ENCODE measurements around the gene KNCN.
A peak's percentile ranks its signal among the peaks of the same experiment; 100 is the strongest.

Gene KNCN

GRCh38 chr1:46528297-46528955 lies 23.0 kb downstream of the KNCN start:
- Histone ChIP-seq H3K27me3 (ENCODE audit: insufficient read depth, low read depth, severe bottlenecking) (no peaks in the 10 kb centered on the region), H3K27ac (peak overlapping the region; percentile 73), H3K36me3 (no peaks in the 10 kb centered on the region), H3K9me3 (ENCODE audit: severe bottlenecking) (no peaks in the 10 kb centered on the region), H3K4me3 (ENCODE audit: low read depth, low read length) (peak overlapping the region; percentile 1; the same call in 1 of the 2 replicates)
- peak; percentile 63 for TF ChIP-seq CTCF (IDR thresholded peaks at IDR 0.05; ENCODE audit: low read depth, low read length)
- peak; percentile 72 for DNase-seq

GRCh38 chr1:46527474-46528296 lies 23.8 kb downstream of the KNCN start:
- Histone ChIP-seq H3K9me3 (ENCODE audit: severe bottlenecking) (no peaks in the 10 kb centered on the region), H3K36me3 (no peaks in the 10 kb centered on the region), H3K4me3 (ENCODE audit: low read depth, low read length) (no peak overlapping the region), H3K27ac (peak overlapping the region; percentile 73), H3K27me3 (ENCODE audit: insufficient read depth, low read depth, severe bottlenecking) (no peaks in the 10 kb centered on the region)
- peak; percentile 89 for DNase-seq
- peak; percentile 97 for TF ChIP-seq CTCF (IDR thresholded peaks at IDR 0.05; ENCODE audit: low read depth, low read length)

GRCh38 chr1:46526691-46527291 lies 24.7 kb downstream of the KNCN start:
- peak; percentile 86 for DNase-seq
- Histone ChIP-seq H3K27me3 (ENCODE audit: insufficient read depth, low read depth, severe bottlenecking) (no peaks in the 10 kb centered on the region), H3K36me3 (no peaks in the 10 kb centered on the region), H3K27ac (peak overlapping the region; percentile 53), H3K4me3 (ENCODE audit: low read depth, low read length) (peak overlapping the region; percentile 3), H3K9me3 (ENCODE audit: severe bottlenecking) (no peaks in the 10 kb centered on the region)
- no peak for TF ChIP-seq CTCF (IDR thresholded peaks at IDR 0.05; ENCODE audit: low read depth, low read length)

GRCh38 chr1:46526013-46526690 lies 25.3 kb downstream of the KNCN start:
- no peaks in the 10 kb centered on the region for H3K27me3 ChIP-seq (ENCODE audit: insufficient read depth, low read depth, severe bottlenecking)
- no peaks in the 10 kb centered on the region for H3K9me3 ChIP-seq (ENCODE audit: severe bottlenecking)
- no peak for DNase-seq
- H3K36me3 ChIP-seq = no peaks in the 10 kb centered on the region
- peak overlapping the region; percentile 53 for H3K27ac ChIP-seq
- peak overlapping the region; percentile 3; the same call in 1 of the 2 replicates for H3K4me3 ChIP-seq (ENCODE audit: low read depth, low read length)
- no peak for TF ChIP-seq CTCF (IDR thresholded peaks at IDR 0.05; ENCODE audit: low read depth, low read length)

- H3K27me3 ChIP-seq (ENCODE audit: insufficient read depth, low read depth, severe bottlenecking) = no peaks in the 10 kb centered on the region
- peak; percentile 84 for DNase-seq
- TF ChIP-seq CTCF (IDR thresholded peaks at IDR 0.05; ENCODE audit: low read depth, low read length) = no peak
- no peaks in the 10 kb centered on the region for H3K9me3 ChIP-seq (ENCODE audit: severe bottlenecking)
- no peak overlapping the region for H3K4me3 ChIP-seq (ENCODE audit: low read depth, low read length)
- no peaks in the 10 kb centered on the region for H3K36me3 ChIP-seq
- peak overlapping the region; percentile 4 for H3K27ac ChIP-seq
Observed at GRCh38 chr1:46525253-46525983, 26.0 kb downstream of the KNCN start.

Data from WERI-Rb-1 (cell line).